NCI-H510A (cell line): ENCODE data around the gene PRPH2.
"Not testable (repeated sequence)": the region's sequence is repeated elsewhere in the genome, so short reads cannot be mapped to it uniquely, and the experiment has no call there.

Experiments used
- DNase-seq: peaks from one replicate; lab custom pipeline; 2025; lab: John Stamatoyannopoulos, UW

Gene PRPH2

GRCh38 chr6:42698217-42698616 is 24.2 kb downstream of the PRPH2 start:
- DNase-seq, result no peak

- DNase-seq, result no peak
Observed at GRCh38 chr6:42697268-42697655, 25.1 kb downstream of the PRPH2 start.

GRCh38 chr6:42696526-42697267 is 25.7 kb downstream of the PRPH2 start:
- no peak for DNase-seq

GRCh38 chr6:42694586-42694985 is 27.8 kb downstream of the PRPH2 start:
- no peak for DNase-seq

- no peak for DNase-seq
Observed at GRCh38 chr6:42693725-42694323, 28.6 kb downstream of the PRPH2 start.

GRCh38 chr6:42692137-42692911 is 30.1 kb downstream of the PRPH2 start:
- no peak for DNase-seq

GRCh38 chr6:42690872-42691271 is 31.5 kb downstream of the PRPH2 start:
- no peak for DNase-seq

- no peak for DNase-seq
Observed at GRCh38 chr6:42690151-42690702, 32.2 kb downstream of the PRPH2 start.

- no peak for DNase-seq
Observed at GRCh38 chr6:42689371-42689770, 33.0 kb downstream of the PRPH2 start.

GRCh38 chr6:42688281-42688680 is 34.1 kb downstream of the PRPH2 start:
- no peak for DNase-seq

- no peak for DNase-seq
Observed at GRCh38 chr6:42679358-42679757, 43.0 kb downstream of the PRPH2 start.

GRCh38 chr6:42674780-42675179 is 47.6 kb downstream of the PRPH2 start:
- DNase-seq, result no peak

- DNase-seq, result not testable (repeated sequence)
Observed at GRCh38 chr6:42674368-42674767, 48.0 kb downstream of the PRPH2 start.

- DNase-seq, result no peak
Observed at GRCh38 chr6:42664718-42665117, 57.7 kb downstream of the PRPH2 start.

- peak; percentile 25 for DNase-seq
Observed at GRCh38 chr6:42661540-42662153, 60.8 kb downstream of the PRPH2 start.

GRCh38 chr6:42659806-42660205 is 62.6 kb downstream of the PRPH2 start:
- no peak for DNase-seq

GRCh38 chr6:42653851-42654250 is 68.5 kb downstream of the PRPH2 start:
- no peak for DNase-seq

GRCh38 chr6:42652024-42652746 is 70.2 kb downstream of the PRPH2 start:
- DNase-seq, result no peak
